Measurements from ENCODE around the gene IGFLR1. TPM values are rescaled to one million over a fixed set of nuclear protein-coding genes. Genes with fewer than 3 reads are reported as not detected.

The IGFLR1 gene
- total RNA-seq, 1 donor from 2014 or later = 2.4 TPM

GRCh38 chr19:35768082-35768421 lies 25.8 kb upstream of the IGFLR1 start:
- Mint-ChIP-seq H3K9me3 (ENCODE audit: unreplicated experiment) (no peaks in the 10 kb centered on the region), H3K4me3 (ENCODE audit: unreplicated experiment) (no peak overlapping the region), H3K4me1 (ENCODE audit: low read depth, unreplicated experiment) (no peaks in the 10 kb centered on the region), H3K27ac (ENCODE audit: unreplicated experiment) (no peak overlapping the region), H3K36me3 (ENCODE audit: low read depth, unreplicated experiment) (peaks cover 8% of the 10 kb centered on the region), H3K27me3 (ENCODE audit: low read depth, unreplicated experiment) (no peaks in the 10 kb centered on the region)
- DNase-seq (ENCODE audit: low read depth) (no peak), FAIRE-seq (no peak)
- H3K36me3 ChIP-seq (ENCODE audit: insufficient read depth, low read length) = peaks cover 4% of the 10 kb centered on the region
- H3K4me2 ChIP-seq (ENCODE audit: low read length) = no peak overlapping the region
- no peak overlapping the region for H3K4me3 ChIP-seq (ENCODE audit: insufficient read depth, low read depth, low read length)
- H3K9ac ChIP-seq (ENCODE audit: low read length) = no peak overlapping the region
- H3K27me3 ChIP-seq (ENCODE audit: insufficient read depth, low read length) = no peaks in the 10 kb centered on the region
- H3K27ac ChIP-seq (ENCODE audit: low read depth, low read length) = no peak overlapping the region
- no peaks in the 10 kb centered on the region for H3K79me2 ChIP-seq (ENCODE audit: insufficient read depth, low read length)
- no peaks in the 10 kb centered on the region for H3K9me3 ChIP-seq (ENCODE audit: insufficient read depth, low read depth, low read length)
- no peaks in the 10 kb centered on the region for H4K20me1 ChIP-seq (ENCODE audit: insufficient read depth, low read length)
- no peak overlapping the region for H2AFZ ChIP-seq (ENCODE audit: low read depth, low read length)
- TF ChIP-seq CTCF (IDR thresholded peaks at IDR 0.05; ENCODE audit: insufficient read depth, low read depth, low read length) (no peak), EZH2 (IDR thresholded peaks at IDR 0.05; ENCODE audit: insufficient read depth, low read length) (no peak)
- no peaks in the 10 kb centered on the region for H3K4me1 ChIP-seq (ENCODE audit: insufficient read depth, low read length)

- FAIRE-seq = no peak
- TF ChIP-seq CTCF (IDR thresholded peaks at IDR 0.05; ENCODE audit: insufficient read depth, low read depth, low read length) (no peak), EZH2 (IDR thresholded peaks at IDR 0.05; ENCODE audit: insufficient read depth, low read length) (no peak)
- no peaks in the 10 kb centered on the region for H3K27me3 Mint-ChIP-seq (ENCODE audit: low read depth, unreplicated experiment)
These were observed 25.2 kb upstream of the IGFLR1 start for GRCh38 chr19:35767288-35768081.

GRCh38 chr19:35766571-35767104 lies 24.4 kb upstream of the IGFLR1 start:
- no peaks in the 10 kb centered on the region for H3K27me3 Mint-ChIP-seq (ENCODE audit: low read depth, unreplicated experiment)
- H3K4me1 ChIP-seq (ENCODE audit: insufficient read depth, low read length) = no peaks in the 10 kb centered on the region
- H3K4me2 ChIP-seq (ENCODE audit: low read length) = no peak overlapping the region
- peaks cover 11% of the 10 kb centered on the region for H3K36me3 Mint-ChIP-seq (ENCODE audit: low read depth, unreplicated experiment)
- no peak overlapping the region for H3K4me3 Mint-ChIP-seq (ENCODE audit: unreplicated experiment)
- H3K27ac ChIP-seq (ENCODE audit: low read depth, low read length) = no peak overlapping the region
- H3K9me3 Mint-ChIP-seq (ENCODE audit: unreplicated experiment) = no peaks in the 10 kb centered on the region
- peaks cover 7% of the 10 kb centered on the region for H3K36me3 ChIP-seq (ENCODE audit: insufficient read depth, low read length)
- H3K27me3 ChIP-seq (ENCODE audit: insufficient read depth, low read length) = no peaks in the 10 kb centered on the region
- H4K20me1 ChIP-seq (ENCODE audit: insufficient read depth, low read length) = no peaks in the 10 kb centered on the region
- no peak overlapping the region for H3K4me3 ChIP-seq (ENCODE audit: insufficient read depth, low read depth, low read length)
- no peaks in the 10 kb centered on the region for H3K79me2 ChIP-seq (ENCODE audit: insufficient read depth, low read length)
- H3K9me3 ChIP-seq (ENCODE audit: insufficient read depth, low read depth, low read length) = no peaks in the 10 kb centered on the region
- no peak overlapping the region for H3K27ac Mint-ChIP-seq (ENCODE audit: unreplicated experiment)
- no peak overlapping the region for H3K9ac ChIP-seq (ENCODE audit: low read length)
- H2AFZ ChIP-seq (ENCODE audit: low read depth, low read length) = no peak overlapping the region
- DNase-seq (ENCODE audit: low read depth) (no peak), FAIRE-seq (no peak)
- H3K4me1 Mint-ChIP-seq (ENCODE audit: low read depth, unreplicated experiment) = no peaks in the 10 kb centered on the region
- TF ChIP-seq CTCF (IDR thresholded peaks at IDR 0.05; ENCODE audit: insufficient read depth, low read depth, low read length) (no peak), EZH2 (IDR thresholded peaks at IDR 0.05; ENCODE audit: insufficient read depth, low read length) (no peak)

More at GRCh38 chr19:35767288-35768081, 25.2 kb upstream of the IGFLR1 start:
- Mint-ChIP-seq H3K4me3 (ENCODE audit: unreplicated experiment) (no peak overlapping the region), H3K36me3 (ENCODE audit: low read depth, unreplicated experiment) (peaks cover 8% of the 10 kb centered on the region), H3K27ac (ENCODE audit: unreplicated experiment) (no peak overlapping the region), H3K4me1 (ENCODE audit: low read depth, unreplicated experiment) (no peaks in the 10 kb centered on the region), H3K9me3 (ENCODE audit: unreplicated experiment) (no peaks in the 10 kb centered on the region)
- H3K79me2 ChIP-seq (ENCODE audit: insufficient read depth, low read length) = no peaks in the 10 kb centered on the region
- no peaks in the 10 kb centered on the region for H3K4me1 ChIP-seq (ENCODE audit: insufficient read depth, low read length)
- H4K20me1 ChIP-seq (ENCODE audit: insufficient read depth, low read length) = no peaks in the 10 kb centered on the region
- H3K27me3 ChIP-seq (ENCODE audit: insufficient read depth, low read length) = no peaks in the 10 kb centered on the region
- no peak for DNase-seq (ENCODE audit: low read depth)
- H3K4me3 ChIP-seq (ENCODE audit: insufficient read depth, low read depth, low read length) = no peak overlapping the region
- H3K9ac ChIP-seq (ENCODE audit: low read length) = no peak overlapping the region
- no peak overlapping the region for H3K27ac ChIP-seq (ENCODE audit: low read depth, low read length)
- no peak overlapping the region for H3K4me2 ChIP-seq (ENCODE audit: low read length)
- H2AFZ ChIP-seq (ENCODE audit: low read depth, low read length) = no peak overlapping the region
- H3K9me3 ChIP-seq (ENCODE audit: insufficient read depth, low read depth, low read length) = no peaks in the 10 kb centered on the region
- peaks cover 4% of the 10 kb centered on the region for H3K36me3 ChIP-seq (ENCODE audit: insufficient read depth, low read length)

All from astrocyte (in vitro differentiated cells and primary cell).